Coronary artery (tissue), 2 donors: ENCODE results near the gene MON2.

Experiments
- DNase-seq: peaks from one replicate; pipeline ENCODE4 v3.0.0-alpha.2; 2017; ENCODE audit warnings: low spot score
- H3K27ac ChIP-seq, 2 donors: fragments of 200-600 bp; sonication (generic); one replicate each; pipeline ENCODE4 v1.5.1; 2016 to 2019
- H3K4me3 ChIP-seq: fragments of 200-600 bp; sonication (generic); 2 replicates; pipeline ENCODE4 v1.5.1; 2016; ENCODE audit warnings: mild to moderate bottlenecking, moderate library complexity
- TF ChIP-seq, protein P1 (sequence below): fragments of 200-600 bp; sonication (generic); IDR thresholded peaks from one replicate; pipeline ENCODE4 v1.5.1; 2019; ENCODE audit warnings: antibody characterized with exemption

MON2 gene

DNA sequence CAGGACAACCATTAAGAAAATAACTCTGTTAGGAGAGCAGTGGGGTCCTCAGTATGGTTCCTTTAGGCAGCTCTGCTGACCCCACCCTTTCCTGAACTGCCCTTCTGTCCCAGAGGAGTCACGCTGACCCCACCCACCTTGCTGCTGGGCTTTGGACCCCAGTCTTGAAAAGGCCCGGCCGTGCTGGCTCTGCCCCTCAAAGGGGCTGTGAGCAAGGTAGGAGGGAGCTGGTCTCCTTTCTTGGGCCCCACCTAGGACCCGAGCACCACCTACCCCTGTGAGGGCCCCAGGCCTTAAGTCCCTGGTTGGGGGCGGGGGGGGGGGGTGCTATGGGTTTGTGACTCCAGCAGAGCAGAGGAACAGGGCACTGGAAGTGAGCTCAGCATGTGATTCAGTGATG, 171.1 kb downstream of the MON2 start:
- no peak for DNase-seq
- Histone ChIP-seq H3K27ac (no peak overlapping the region), H3K4me3 (no peak overlapping the region)
- TF ChIP-seq, protein P1, sequence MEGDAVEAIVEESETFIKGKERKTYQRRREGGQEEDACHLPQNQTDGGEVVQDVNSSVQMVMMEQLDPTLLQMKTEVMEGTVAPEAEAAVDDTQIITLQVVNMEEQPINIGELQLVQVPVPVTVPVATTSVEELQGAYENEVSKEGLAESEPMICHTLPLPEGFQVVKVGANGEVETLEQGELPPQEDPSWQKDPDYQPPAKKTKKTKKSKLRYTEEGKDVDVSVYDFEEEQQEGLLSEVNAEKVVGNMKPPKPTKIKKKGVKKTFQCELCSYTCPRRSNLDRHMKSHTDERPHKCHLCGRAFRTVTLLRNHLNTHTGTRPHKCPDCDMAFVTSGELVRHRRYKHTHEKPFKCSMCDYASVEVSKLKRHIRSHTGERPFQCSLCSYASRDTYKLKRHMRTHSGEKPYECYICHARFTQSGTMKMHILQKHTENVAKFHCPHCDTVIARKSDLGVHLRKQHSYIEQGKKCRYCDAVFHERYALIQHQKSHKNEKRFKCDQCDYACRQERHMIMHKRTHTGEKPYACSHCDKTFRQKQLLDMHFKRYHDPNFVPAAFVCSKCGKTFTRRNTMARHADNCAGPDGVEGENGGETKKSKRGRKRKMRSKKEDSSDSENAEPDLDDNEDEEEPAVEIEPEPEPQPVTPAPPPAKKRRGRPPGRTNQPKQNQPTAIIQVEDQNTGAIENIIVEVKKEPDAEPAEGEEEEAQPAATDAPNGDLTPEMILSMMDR, result no peak

DNA sequence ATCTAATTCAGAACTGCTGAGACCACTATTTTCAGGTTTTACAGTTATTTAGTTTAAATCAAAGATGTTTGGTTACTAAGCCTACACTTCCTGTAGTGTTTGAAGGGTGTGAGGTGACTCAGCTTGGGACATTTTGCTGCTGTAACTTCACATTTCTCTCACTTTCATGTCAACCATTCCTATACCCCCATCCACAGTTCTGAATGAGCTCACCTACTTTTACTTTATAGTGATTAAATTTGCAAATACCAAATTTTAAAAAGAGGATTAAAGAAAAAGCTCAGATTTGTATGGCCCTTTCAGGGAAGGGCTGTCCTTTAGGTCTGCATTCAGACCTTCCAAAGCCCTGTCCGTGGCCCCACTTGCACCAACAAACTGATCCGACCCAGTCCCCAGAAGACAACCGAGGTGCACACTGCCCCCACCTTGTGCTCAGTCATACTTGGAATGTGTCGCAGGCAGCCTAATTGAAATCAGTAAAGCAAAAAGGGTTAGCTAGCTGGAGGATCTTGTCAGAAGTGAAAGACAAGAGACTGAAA, 174.4 kb downstream of the MON2 start:
- no peak overlapping the region for H3K27ac ChIP-seq
- TF ChIP-seq, protein P1, result no peak
- no peak for DNase-seq
- H3K4me3 ChIP-seq, result no peak overlapping the region

DNA sequence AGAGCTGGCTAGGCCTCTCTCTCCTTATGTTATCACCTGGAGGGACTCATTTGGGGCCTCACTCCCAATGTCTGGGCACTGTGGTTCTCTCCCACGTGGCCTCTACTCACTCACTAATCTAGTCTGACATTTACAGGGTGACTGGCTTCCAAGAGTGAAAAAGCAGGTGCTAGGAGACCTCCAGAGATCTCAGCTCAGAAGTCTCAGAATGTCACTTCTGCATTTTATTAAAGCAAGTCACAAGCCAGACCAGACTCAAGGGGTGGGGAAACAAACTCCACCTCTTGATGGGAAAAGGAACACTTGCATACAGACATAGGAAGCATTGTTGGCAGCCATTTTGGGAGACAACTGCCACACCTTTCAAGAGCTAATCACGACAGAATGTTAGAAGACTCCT, 175.9 kb downstream of the MON2 start:
- no peak for DNase-seq
- H3K4me3 ChIP-seq, result no peak overlapping the region
- no peak overlapping the region for H3K27ac ChIP-seq
- TF ChIP-seq, protein P1, result no peak

DNA sequence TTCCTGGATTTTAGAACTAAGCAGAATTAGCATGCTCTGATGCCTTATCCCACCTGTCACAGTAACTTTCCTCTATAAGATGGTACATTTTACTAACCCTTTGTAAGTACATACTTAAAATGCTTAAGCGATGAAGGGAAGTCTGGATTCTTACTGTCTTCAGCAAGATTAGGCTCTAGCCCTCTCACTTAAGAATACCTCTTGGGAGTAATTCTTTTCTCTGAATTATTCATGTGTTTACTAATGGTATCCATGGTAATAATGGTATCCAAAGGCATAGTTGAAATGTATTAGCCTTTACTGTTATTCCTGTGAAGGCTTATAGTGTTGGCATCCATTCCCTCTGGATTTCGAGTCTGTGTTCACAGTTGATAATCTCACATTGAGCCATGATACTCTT, 176.9 kb downstream of the MON2 start:
- no peak overlapping the region for H3K4me3 ChIP-seq
- TF ChIP-seq, protein P1, result no peak
- no peak overlapping the region for H3K27ac ChIP-seq
- no peak for DNase-seq

DNA sequence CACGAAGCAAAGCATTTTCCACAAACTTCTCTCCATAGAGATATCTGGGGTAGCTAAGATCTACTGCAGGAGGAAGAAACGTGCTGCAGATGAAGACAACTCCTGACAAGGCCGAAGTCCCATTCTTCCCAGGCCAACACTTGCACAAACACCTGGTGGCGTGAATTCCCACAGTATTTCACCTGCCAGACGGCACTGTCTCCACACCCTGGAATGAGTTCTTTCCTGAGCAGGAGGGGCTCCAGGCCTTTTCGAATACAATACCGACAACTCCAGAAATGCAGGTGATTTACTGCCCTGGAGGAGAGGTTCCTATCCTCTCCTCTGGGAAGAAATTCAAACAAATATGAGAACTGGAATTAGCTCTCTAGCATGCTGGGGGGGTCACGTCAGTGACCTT, 179.9 kb downstream of the MON2 start:
- H3K4me3 ChIP-seq, result no peak overlapping the region
- DNase-seq, result no peak
- H3K27ac ChIP-seq, result no peak overlapping the region
- TF ChIP-seq, protein P1, result no peak

DNA sequence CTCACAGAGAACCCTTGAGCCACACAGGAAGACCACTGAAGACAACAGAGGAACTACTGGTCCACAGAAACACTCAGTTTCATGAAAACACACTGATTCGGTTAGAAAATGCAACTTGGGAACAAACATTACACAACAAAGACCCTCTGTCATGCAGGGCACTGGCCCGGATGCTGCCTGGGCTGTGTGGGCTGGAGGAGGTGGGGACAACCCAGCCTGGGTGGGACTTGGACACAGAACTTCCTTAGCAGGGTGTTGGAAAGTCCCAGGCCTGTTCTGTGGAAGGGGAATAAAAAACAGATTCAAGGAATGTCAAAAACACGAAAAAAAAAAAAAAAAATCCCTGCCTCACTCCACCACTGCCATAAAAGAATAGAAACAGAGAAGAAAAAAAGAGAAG, 181.0 kb downstream of the MON2 start:
- peak overlapping the region in 1 of 2 donors; percentile 28 for H3K27ac ChIP-seq
- no peak overlapping the region for H3K4me3 ChIP-seq
- TF ChIP-seq, protein P1, result no peak
- no peak for DNase-seq

DNA sequence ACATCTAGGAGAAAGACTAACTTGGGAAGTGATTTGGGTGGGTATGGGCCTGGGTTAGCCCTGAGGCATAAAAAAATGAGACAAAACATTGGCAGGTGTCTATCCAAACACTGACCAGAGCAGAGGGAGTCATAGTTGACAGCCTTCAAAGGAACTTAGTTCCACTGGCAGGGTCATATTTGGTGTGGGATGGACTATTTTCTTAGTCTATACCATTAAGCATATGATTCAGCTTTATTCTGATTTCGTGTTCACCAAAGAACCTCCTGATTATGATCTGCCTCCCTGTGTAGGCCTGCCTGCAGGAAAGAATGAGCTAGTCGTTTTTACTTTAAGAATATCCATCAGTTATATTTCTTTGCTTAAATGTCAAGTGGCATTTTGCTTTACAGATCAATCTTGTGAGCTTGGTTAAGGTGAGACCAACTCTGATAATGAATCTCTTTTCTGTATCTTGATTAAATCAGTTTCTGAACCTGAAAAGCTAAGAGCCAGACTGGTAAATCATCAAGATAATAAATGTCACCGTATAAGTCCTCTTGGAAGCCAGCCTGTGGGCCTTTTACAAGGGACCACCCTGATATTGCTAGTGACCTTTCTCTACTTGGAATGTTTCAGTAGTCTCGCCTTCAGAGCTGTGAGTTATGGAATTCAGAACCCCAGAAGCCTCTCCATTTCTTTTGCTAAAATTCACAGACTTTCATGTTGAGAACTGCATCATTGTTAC, 182.9 kb downstream of the MON2 start:
- TF ChIP-seq, protein P1, result no peak
- no peak for DNase-seq
- Histone ChIP-seq H3K4me3 (no peak overlapping the region), H3K27ac (no peak overlapping the region)
